Psoas muscle (tissue), 8 donors: Measurements from ENCODE around the gene JAM3. TPM values are rescaled to one million over a fixed set of nuclear protein-coding genes. Genes with fewer than 3 reads are reported as not detected.

Source experiments
- ATAC-seq, 4 donors: fragments of 200-7000 bp; cut with Tn5 transposase; one replicate each; pipeline ENCODE4 v1.9.1; 2020; ENCODE audit warnings: moderate library complexity in 3 of 4, mild to moderate bottlenecking in 2 of 4
- DNase-seq, 2 donors: peaks; one replicate each; pipeline ENCODE4 v3.0.0-alpha.2; 2020
- H3K27ac ChIP-seq: fragments of 200-600 bp; one replicate; pipeline ENCODE4 v1.8.0; 2022
- H3K27me3 ChIP-seq, 3 donors: fragments of 200-600 bp in 1 of 3; one replicate each; pipeline versions ENCODE4 v1.6.1 to v1.8.0; 2013 to 2022; ENCODE audit warnings: low read length in 2 of 3, mild to moderate bottlenecking in 2 of 3, moderate library complexity in 1 of 3; ENCODE audit not compliant: insufficient read depth in 3 of 3
- H3K36me3 ChIP-seq, 2 donors: fragments of 200-600 bp in 1 of 2; one replicate each; pipeline versions ENCODE4 v1.6.1 to v1.8.0; 2013 to 2022; ENCODE audit warnings: low read depth in 1 of 2, mild to moderate bottlenecking in 1 of 2, moderate library complexity in 1 of 2; ENCODE audit not compliant: insufficient read depth in 1 of 2
- H3K4me1 ChIP-seq: fragments of 200-600 bp; one replicate; pipeline ENCODE4 v1.8.0; 2022
- H3K4me3 ChIP-seq: fragments of 200-600 bp; one replicate; pipeline ENCODE4 v1.8.0; 2022; ENCODE audit warnings: mild to moderate bottlenecking
- H3K9me3 ChIP-seq: fragments of 200-600 bp; one replicate; pipeline ENCODE4 v1.8.0; 2022
- WGBS, 3 donors: extraction: QIAGEN DNeasy Blood & Tissue Kit; methylation state at CpG; one replicate each; pipeline versions ENCODE4 v1.1.6 to v1.1.7; 2013; 5-methylcytosine and 5-hydroxymethylcytosine counted together
- intact Hi-C, 2 donors: fragments of 100-400 bp; cut with DNase I; formaldehyde crosslinking; loops; one replicate each; pipeline versions ENCODE4 v1.11.0 to v1.14.2; 2022
- polyA plus RNA-seq, 3 donors: library from polyadenylated mRNA; stranded (reverse); fragments of 200-250 nt; gene quantifications; one replicate each; pipeline ENCODE4 v1.2.3, GENCODE V29; 2013
- total RNA-seq, 4 donors: library from RNA; stranded (reverse); fragmentation: NEBNext Ultra II Directional in 2 of 4; extraction: Animal tissue kit (Norgen Biotek cat#: 25700) in 2 of 4; gene quantifications; one replicate each; pipeline versions ENCODE4 v1.2.1 to v1.2.4, GENCODE V29; 2021 to 2023
- TF ChIP-seq, protein P1 (sequence below): fragments of 200-600 bp; IDR thresholded peaks from one replicate; pipeline ENCODE4 v1.8.0; 2022; ENCODE audit warnings: antibody characterized with exemption
- donor health status: healthy with polysubstance abuse.
- donor health status: DM: no; HTN: no; CAD: no; lungs with moderate emphysema.
- donor health status: Bipolar disorder and iron deficiency.
- donor health status: healthy.
- donor health status: DM: yes; HTN: yes; CAD: no.
- donor health status: DM: no; HTN: no; CAD: no.
- donor health status: DM: no; HTN: no; CAD: no.
- donor health status: DM: yes; HTN: yes; CAD: no.

The JAM3 gene
- total and polyA plus RNA-seq, 7 donors, result 2.4 to 12.7 (median 5.8) TPM

DNA sequence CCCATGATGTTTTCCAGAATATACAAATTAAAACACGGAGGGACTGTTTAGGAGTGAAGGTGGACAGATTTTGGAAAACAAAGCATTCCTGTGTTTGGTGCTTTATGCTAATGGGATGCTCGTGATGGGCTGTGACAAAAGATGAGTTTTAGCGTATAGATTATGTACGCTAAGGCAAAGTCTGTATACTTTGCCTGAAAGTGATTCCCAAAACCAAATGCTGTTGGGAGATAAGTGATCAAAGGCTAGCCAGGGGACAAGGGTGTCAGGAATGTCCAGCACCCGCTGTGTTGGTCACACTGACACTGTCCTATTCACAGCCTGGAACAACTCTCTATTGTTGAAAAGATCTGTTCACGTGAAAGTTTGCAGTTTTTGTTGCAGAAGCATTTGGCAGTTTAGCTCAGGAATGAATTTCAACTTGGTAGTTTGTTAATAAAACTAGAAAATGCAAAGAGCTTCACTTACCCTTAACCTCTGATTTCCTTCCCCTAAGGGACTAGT, 1.5 kb downstream of the JAM3 start:
- no peak for DNase-seq
- H3K36me3 ChIP-seq, result no peaks in the 10 kb centered on the region
- no peak for ATAC-seq
- H3K27me3 ChIP-seq, result peaks cover 0 to 12% (median 4%) of the 10 kb centered on the region in 3 donors
- H3K9me3 ChIP-seq, result no peaks in the 10 kb centered on the region
- H3K4me3 ChIP-seq, result no peak overlapping the region
- TF ChIP-seq, protein P1, sequence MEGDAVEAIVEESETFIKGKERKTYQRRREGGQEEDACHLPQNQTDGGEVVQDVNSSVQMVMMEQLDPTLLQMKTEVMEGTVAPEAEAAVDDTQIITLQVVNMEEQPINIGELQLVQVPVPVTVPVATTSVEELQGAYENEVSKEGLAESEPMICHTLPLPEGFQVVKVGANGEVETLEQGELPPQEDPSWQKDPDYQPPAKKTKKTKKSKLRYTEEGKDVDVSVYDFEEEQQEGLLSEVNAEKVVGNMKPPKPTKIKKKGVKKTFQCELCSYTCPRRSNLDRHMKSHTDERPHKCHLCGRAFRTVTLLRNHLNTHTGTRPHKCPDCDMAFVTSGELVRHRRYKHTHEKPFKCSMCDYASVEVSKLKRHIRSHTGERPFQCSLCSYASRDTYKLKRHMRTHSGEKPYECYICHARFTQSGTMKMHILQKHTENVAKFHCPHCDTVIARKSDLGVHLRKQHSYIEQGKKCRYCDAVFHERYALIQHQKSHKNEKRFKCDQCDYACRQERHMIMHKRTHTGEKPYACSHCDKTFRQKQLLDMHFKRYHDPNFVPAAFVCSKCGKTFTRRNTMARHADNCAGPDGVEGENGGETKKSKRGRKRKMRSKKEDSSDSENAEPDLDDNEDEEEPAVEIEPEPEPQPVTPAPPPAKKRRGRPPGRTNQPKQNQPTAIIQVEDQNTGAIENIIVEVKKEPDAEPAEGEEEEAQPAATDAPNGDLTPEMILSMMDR, result no peak
- no peaks in the 10 kb centered on the region for H3K4me1 ChIP-seq
- intact Hi-C loops, result loop anchor here in 1 of 2 donors (5.0 kb wide), 1 partner anchor 52 kb away; no protein-coding TSS in a partner anchor
- WGBS, 3 donors, result 66 to 75% (median 67%) methylated on average over 6 of the region's 6 CpGs
- H3K27ac ChIP-seq, result no peak overlapping the region

DNA sequence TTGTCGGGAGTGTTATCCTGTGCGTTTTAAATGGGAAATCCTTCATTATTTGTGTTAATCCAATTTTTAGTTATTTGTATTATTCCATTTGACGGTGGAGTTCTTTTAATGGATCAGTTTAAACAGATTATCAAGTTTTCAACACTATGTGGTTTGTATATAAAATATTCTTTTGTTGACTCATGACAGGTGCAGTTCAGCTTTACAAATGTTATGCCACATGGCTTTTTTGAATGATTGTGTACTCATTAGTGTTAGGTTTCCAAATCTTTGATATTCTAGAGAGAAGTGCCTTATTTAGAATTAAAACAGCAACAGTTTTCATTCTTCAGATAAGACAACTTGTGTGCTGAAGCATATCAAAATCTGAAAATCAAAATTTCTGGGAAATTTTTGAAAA, 2.4 kb downstream of the JAM3 start:
- no peak for DNase-seq
- Histone ChIP-seq H3K9me3 (no peaks in the 10 kb centered on the region), H3K4me1 (no peaks in the 10 kb centered on the region), H3K36me3 (no peaks in the 10 kb centered on the region), H3K27ac (no peak overlapping the region), H3K4me3 (no peak overlapping the region), H3K27me3 (peaks cover 0 to 12% (median 4%) of the 10 kb centered on the region in 3 donors)
- 58 to 71% (median 62%) methylated on average over 3 of the region's 3 CpGs for WGBS, 3 donors
- TF ChIP-seq, protein P1, result no peak
- intact Hi-C loops, result loop anchor here in 1 of 2 donors (5.0 kb wide), 1 partner anchor 51 kb away; no protein-coding TSS in a partner anchor
- no peak for ATAC-seq

DNA sequence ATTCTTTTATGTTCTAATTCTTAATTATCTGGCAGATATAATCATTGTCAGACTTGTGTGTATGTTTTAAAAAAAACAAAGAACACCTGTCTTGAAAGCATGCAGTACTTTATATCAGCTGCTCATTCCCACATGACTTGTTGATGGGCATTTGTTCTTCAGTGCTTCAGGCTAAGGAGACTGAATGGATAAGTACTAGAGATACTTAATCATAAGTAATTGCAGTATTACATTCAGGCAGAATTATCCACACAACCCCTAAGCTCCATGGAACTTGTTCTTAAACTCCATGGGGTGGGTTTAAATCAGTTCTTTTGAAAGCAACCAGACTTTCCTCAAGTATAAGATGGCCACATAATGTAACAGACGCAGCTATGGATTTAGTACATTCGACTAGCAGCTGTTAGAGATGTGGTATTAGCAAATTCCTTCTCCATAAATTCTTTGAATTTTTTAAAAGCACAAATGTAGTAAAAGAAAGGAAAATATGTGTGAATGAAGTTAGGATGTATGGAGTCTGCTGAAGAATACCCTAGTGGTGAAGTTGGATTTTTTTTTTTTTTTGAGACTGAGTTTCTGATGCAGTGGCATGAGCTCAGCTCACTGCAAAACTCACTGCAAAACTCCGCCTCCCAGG, 3.0 kb downstream of the JAM3 start:
- ATAC-seq (no peak), DNase-seq (no peak)
- Histone ChIP-seq H3K36me3 (no peaks in the 10 kb centered on the region), H3K27ac (no peak overlapping the region), H3K27me3 (peaks cover 0 to 12% (median 4%) of the 10 kb centered on the region in 3 donors), H3K4me3 (no peak overlapping the region), H3K9me3 (no peaks in the 10 kb centered on the region), H3K4me1 (no peaks in the 10 kb centered on the region)
- TF ChIP-seq, protein P1, result no peak
- intact Hi-C loops, result loop anchor here in 1 of 2 donors (5.0 kb wide), 1 partner anchor 50 kb away; no protein-coding TSS in a partner anchor
- 78 to 90% (median 89%) methylated on average over 3 of the region's 3 CpGs for WGBS, 3 donors

DNA sequence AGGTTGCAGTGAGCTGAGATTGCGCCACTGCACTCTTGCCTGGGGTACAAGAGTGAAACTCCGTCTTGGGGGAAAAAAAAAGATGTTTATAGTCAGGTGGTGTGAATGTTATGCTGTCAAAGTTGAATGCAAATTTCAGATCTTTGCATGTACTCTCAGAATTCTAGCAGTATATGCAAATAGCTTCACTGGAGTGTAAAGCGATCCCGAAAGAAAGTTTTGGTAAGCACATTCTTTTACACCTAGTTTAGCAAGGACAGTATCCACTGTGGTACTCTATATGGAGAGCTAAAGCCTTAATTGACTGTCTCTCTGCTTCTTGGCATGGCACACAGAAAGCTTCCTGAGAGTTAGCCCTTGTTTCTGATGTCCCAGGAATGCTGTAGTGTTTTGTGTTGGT, 4.0 kb downstream of the JAM3 start:
- Histone ChIP-seq H3K9me3 (no peaks in the 10 kb centered on the region), H3K4me3 (no peak overlapping the region), H3K27ac (no peak overlapping the region), H3K4me1 (no peaks in the 10 kb centered on the region), H3K36me3 (no peaks in the 10 kb centered on the region), H3K27me3 (peaks cover 0 to 12% (median 4%) of the 10 kb centered on the region in 3 donors)
- intact Hi-C loops, result loop anchor here in 1 of 2 donors (5.0 kb wide), 1 partner anchor 49 kb away; no protein-coding TSS in a partner anchor
- no peak for DNase-seq
- ATAC-seq, result no peak
- 66 to 78% (median 75%) methylated on average over 4 of the region's 4 CpGs for WGBS, 3 donors
- TF ChIP-seq, protein P1, result no peak
